ENCODE measurements around the gene EHBP1L1. TPM values are rescaled to one million over a fixed set of nuclear protein-coding genes. Genes with fewer than 3 reads are reported as not detected.
A peak's percentile ranks its signal among the peaks of the same experiment; 100 is the strongest.

EHBP1L1 gene
- total RNA-seq, 1 experiment from 2014 or later: 19.6 TPM

- Histone ChIP-seq H3K36me3 (ENCODE audit: control insufficient read depth, insufficient read depth, low read length) (no peaks in the 10 kb centered on the region), H3K27me3 (replicated peaks; ENCODE audit: control insufficient read depth, insufficient read depth, low read length) (no peaks in the 10 kb centered on the region), H3K4me3 (ENCODE audit: low read depth, low read length) (no peak overlapping the region), H3K9me3 (no peaks in the 10 kb centered on the region), H3K4me1 (no peaks in the 10 kb centered on the region)
- ChIA-PET CTCF (no interaction called here), POLR2A (no interaction called here)
- BruUV-seq (replicated peaks): no TSS peak
- intact Hi-C loops (cut with micrococcal nuclease; ENCODE audit: unreplicated experiment): no loop called here
- DNase-seq: no peak
- no peaks in the 10 kb centered on the region for H3K27me3 Mint-ChIP-seq (ENCODE audit: insufficient read depth, unreplicated experiment)
- no peak overlapping the region for H3K27ac Mint-ChIP-seq (ENCODE audit: unreplicated experiment)
- no peak overlapping the region for H3K4me3 Mint-ChIP-seq (ENCODE audit: unreplicated experiment)
- no peaks in the 10 kb centered on the region for H3K4me1 Mint-ChIP-seq (ENCODE audit: low read depth, unreplicated experiment)
- H3K9me3 Mint-ChIP-seq (ENCODE audit: unreplicated experiment): no peaks in the 10 kb centered on the region
- TF ChIP-seq, protein P1, sequence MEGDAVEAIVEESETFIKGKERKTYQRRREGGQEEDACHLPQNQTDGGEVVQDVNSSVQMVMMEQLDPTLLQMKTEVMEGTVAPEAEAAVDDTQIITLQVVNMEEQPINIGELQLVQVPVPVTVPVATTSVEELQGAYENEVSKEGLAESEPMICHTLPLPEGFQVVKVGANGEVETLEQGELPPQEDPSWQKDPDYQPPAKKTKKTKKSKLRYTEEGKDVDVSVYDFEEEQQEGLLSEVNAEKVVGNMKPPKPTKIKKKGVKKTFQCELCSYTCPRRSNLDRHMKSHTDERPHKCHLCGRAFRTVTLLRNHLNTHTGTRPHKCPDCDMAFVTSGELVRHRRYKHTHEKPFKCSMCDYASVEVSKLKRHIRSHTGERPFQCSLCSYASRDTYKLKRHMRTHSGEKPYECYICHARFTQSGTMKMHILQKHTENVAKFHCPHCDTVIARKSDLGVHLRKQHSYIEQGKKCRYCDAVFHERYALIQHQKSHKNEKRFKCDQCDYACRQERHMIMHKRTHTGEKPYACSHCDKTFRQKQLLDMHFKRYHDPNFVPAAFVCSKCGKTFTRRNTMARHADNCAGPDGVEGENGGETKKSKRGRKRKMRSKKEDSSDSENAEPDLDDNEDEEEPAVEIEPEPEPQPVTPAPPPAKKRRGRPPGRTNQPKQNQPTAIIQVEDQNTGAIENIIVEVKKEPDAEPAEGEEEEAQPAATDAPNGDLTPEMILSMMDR (IDR thresholded peaks at IDR 0.05; ENCODE audit: insufficient read depth in 1 of 2, low read depth in 1 of 2, low read length in 1 of 2, severe bottlenecking in 1 of 2, unreplicated experiment in 1 of 2): no peak
- peaks cover 4% of the 10 kb centered on the region for H3K36me3 Mint-ChIP-seq (ENCODE audit: insufficient read depth, unreplicated experiment)
Observed at GRCh38 chr11:65586247-65586630, 10.4 kb downstream of the EHBP1L1 start.

GRCh38 chr11:65586676-65587075 lies 10.8 kb downstream of the EHBP1L1 start:
- ChIA-PET POLR2A (interaction anchor here (0.5 kb wide), 1 partner anchor 271 kb away, joined by 4 read pairs; the partner anchor contains the start of gene CFL1), CTCF (no interaction called here)
- H3K36me3 ChIP-seq (ENCODE audit: control insufficient read depth, insufficient read depth, low read length): no peaks in the 10 kb centered on the region
- Mint-ChIP-seq H3K4me1 (ENCODE audit: low read depth, unreplicated experiment) (no peaks in the 10 kb centered on the region), H3K9me3 (ENCODE audit: unreplicated experiment) (no peaks in the 10 kb centered on the region), H3K27me3 (ENCODE audit: insufficient read depth, unreplicated experiment) (no peaks in the 10 kb centered on the region), H3K4me3 (ENCODE audit: unreplicated experiment) (no peak overlapping the region), H3K27ac (ENCODE audit: unreplicated experiment) (no peak overlapping the region), H3K36me3 (ENCODE audit: insufficient read depth, unreplicated experiment) (peaks cover 4% of the 10 kb centered on the region)
- intact Hi-C loops (cut with micrococcal nuclease; ENCODE audit: unreplicated experiment): no loop called here
- no peak for DNase-seq
- no peaks in the 10 kb centered on the region for H3K4me1 ChIP-seq
- H3K9me3 ChIP-seq: no peaks in the 10 kb centered on the region
- TF ChIP-seq, protein P1 (IDR thresholded peaks at IDR 0.05; ENCODE audit: insufficient read depth in 1 of 2, low read depth in 1 of 2, low read length in 1 of 2, severe bottlenecking in 1 of 2, unreplicated experiment in 1 of 2): no peak
- H3K4me3 ChIP-seq (ENCODE audit: low read depth, low read length): no peak overlapping the region
- BruUV-seq (replicated peaks): no TSS peak
- H3K27me3 ChIP-seq (replicated peaks; ENCODE audit: control insufficient read depth, insufficient read depth, low read length): no peaks in the 10 kb centered on the region

GRCh38 chr11:65588199-65589054 lies 12.6 kb downstream of the EHBP1L1 start:
- H3K9me3 ChIP-seq: no peaks in the 10 kb centered on the region
- peak in 1 of 2 experiments; percentile 72 for DNase-seq
- intact Hi-C loops (cut with micrococcal nuclease; ENCODE audit: unreplicated experiment): no loop called here
- peaks cover 4% of the 10 kb centered on the region for H3K36me3 Mint-ChIP-seq (ENCODE audit: insufficient read depth, unreplicated experiment)
- BruUV-seq (replicated peaks): no TSS peak
- ChIA-PET POLR2A (interaction anchor here (0.8 kb wide), 1 partner anchor 15 kb away, joined by 3 read pairs; no protein-coding TSS in a partner anchor), CTCF (interaction anchor here (0.9 kb wide), 1 partner anchor 27 kb away, joined by 3 read pairs; the partner anchor contains the start of gene PCNX3)
- H3K27me3 Mint-ChIP-seq (ENCODE audit: insufficient read depth, unreplicated experiment): no peaks in the 10 kb centered on the region
- TF ChIP-seq, protein P1 (IDR thresholded peaks at IDR 0.05; ENCODE audit: insufficient read depth in 1 of 2, low read depth in 1 of 2, low read length in 1 of 2, severe bottlenecking in 1 of 2, unreplicated experiment in 1 of 2): peak; percentile 58 to 71
- H3K4me3 ChIP-seq (ENCODE audit: low read depth, low read length): no peak overlapping the region
- H3K4me3 Mint-ChIP-seq (ENCODE audit: unreplicated experiment): no peak overlapping the region
- no peak overlapping the region for H3K27ac Mint-ChIP-seq (ENCODE audit: unreplicated experiment)
- no peaks in the 10 kb centered on the region for H3K27me3 ChIP-seq (replicated peaks; ENCODE audit: control insufficient read depth, insufficient read depth, low read length)
- H3K4me1 Mint-ChIP-seq (ENCODE audit: low read depth, unreplicated experiment): no peaks in the 10 kb centered on the region
- H3K36me3 ChIP-seq (ENCODE audit: control insufficient read depth, insufficient read depth, low read length): peaks cover 1% of the 10 kb centered on the region; the same call in 1 of the 2 replicates
- H3K9me3 Mint-ChIP-seq (ENCODE audit: unreplicated experiment): no peaks in the 10 kb centered on the region
- peaks cover 5% of the 10 kb centered on the region; the same call in 1 of the 2 replicates for H3K4me1 ChIP-seq
